GM04503 (cell line): ENCODE results near the gene USP27X.

Experiments
- DNase-seq: peaks from one replicate; pipeline ENCODE4 v3.0.0-alpha.2; 2012; ENCODE audit warnings: low read depth

Gene USP27X

DNA sequence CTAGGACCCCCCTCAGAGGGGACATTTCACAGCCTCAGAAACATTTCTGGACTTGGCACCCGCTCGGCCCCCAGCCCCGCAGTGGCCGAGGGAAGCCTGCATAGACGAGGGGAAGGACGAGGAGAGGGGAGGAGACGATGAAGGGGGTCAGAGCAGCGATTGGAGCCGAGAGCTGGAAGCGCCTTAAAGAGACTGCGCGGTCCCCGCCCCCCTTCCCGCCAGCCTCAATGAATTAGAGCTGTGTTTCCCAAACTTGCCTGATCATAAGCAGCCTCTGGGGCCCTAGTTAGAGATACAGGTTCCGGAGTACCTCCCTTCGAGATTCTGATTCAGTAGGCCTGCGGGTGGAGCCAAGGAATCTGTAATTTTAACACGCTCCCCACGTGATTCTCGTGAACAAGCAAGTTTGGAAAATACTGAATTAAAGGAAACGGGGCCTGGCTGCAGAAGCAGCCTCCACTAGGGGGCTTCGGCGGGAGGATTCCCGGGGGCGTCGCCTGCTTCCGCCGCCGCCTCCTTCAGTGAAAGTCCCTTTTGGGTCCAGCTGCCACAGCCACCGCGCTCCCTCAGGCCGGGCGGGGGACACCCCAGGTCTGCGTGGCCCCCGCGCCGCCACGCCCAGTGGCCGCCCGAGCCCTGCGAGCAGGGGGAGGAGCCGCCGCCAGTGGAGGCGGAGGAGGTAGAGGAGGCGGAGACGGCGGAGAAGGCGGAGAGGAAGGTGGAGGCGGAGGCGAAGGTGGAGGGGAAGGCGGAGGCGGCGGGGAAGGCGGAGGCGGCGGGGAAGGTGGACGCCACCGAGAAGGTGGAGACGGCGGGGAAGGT lies at the start of gene USP27X:
Gene USP27X, plus strand, starts transcription at position 651 of the 822 bp plus-strand sequence. CDS start 824 bp downstream, outside the sequence.
- peak; percentile 52 for DNase-seq

GRCh38 chrX:49838374-49838773 lies 40.9 kb upstream of the USP27X start:
- no peak for DNase-seq

GRCh38 chrX:49840679-49841078 lies 38.6 kb upstream of the USP27X start:
- no peak for DNase-seq

DNA sequence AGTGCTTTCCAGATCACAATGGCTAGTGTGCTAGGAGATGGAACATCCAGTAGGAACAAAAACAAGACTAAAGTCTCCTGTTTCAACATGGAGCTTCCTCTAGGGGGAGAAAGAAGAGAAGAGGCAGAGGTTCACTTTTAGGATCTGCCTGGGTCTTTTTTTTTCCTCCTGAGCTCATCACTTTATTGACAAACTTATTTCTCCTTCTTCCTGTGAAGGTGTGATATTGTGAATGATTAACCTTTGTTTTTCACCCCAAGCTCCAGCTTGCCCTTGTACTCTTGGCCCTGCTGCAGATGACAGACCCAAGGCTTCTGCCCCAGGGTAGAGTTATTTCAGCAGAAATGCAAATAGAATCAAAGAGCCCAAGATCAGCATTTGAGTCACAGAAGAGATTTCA lies 36.7 kb upstream of the USP27X start:
- DNase-seq, result no peak

DNA sequence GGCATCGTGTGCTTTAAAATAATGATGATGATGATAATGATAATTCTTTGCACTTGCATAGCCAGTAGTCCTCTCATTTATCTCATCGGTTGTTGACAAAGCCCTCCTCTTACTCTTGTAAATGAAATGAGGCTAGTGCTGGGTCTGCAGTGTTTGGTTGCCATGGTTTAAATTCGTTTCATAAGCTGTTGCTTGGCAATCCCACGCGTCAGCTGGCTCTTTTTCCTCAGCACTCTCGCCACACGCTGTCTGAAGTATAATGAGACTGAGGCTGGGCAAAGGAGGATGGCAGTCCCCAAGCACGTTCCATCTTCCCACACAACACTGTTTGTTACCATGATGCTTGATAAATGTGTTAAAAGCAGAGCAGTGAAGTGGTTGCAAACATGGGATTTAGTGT lies 34.7 kb upstream of the USP27X start:
- DNase-seq, result no peak

- no peak for DNase-seq
Observed at GRCh38 chrX:49845701-49846403, 33.4 kb upstream of the USP27X start.

- DNase-seq, result no peak
Observed at GRCh38 chrX:49846522-49846921, 32.8 kb upstream of the USP27X start.

GRCh38 chrX:49848275-49848674 lies 31.0 kb upstream of the USP27X start:
- DNase-seq, result no peak

GRCh38 chrX:49850028-49850427 lies 29.3 kb upstream of the USP27X start:
- DNase-seq, result no peak

GRCh38 chrX:49853661-49854060 lies 25.6 kb upstream of the USP27X start:
- DNase-seq, result no peak

GRCh38 chrX:49856819-49857218 lies 22.5 kb upstream of the USP27X start:
- DNase-seq, result no peak

DNA sequence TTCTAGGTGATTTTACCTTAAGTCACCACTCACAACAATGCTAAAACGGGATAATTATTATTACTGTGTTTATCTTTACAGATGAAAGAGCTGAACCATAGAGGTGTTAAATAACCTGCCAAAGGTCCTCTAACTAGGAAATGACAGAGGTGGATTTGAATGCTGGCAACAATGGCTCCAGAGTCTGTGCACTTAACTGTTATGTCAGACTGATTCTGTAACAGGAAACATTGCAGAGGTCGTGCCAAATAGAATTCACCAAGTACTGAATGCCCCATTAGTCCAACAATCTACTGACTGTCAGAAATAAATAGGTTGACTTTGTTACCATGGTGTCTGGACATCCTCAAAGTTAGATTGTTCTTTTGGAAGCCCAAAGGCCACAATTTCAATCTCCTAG lies 20.9 kb upstream of the USP27X start:
- no peak for DNase-seq

- DNase-seq, result no peak
Observed at GRCh38 chrX:49859491-49859890, 19.8 kb upstream of the USP27X start.

DNA sequence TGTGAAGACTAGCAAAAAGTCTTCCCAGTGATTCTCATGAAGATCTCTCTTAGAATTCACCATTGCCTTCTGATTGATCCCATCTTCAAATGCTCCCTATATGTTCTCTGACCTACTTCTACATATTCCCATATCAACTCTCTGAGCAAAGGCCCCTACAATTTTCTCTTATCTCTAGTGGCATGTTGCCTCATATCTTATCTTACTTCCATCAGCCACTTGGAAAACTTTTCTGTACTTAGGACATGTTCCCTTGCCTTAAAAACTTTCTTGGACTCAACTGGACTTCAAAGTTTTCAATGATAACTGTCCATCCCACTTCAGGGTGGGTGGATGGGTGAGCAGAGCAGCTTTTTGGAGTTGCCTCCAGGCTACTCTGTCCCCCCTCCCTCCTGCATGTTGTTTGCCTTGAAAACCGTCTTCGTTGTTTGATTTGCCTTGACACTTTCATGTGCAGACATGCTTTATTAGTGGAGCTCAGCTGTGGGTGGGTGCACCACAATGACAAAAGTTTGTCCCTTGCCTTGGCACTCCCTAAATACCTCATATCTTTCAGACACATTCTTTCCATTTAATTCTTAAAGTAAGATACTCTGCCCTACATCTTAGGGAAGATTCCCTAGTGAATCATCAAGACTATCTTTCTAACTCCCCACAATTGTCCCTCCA lies 18.3 kb upstream of the USP27X start:
- no peak for DNase-seq

- DNase-seq, result no peak
Observed at GRCh38 chrX:49862093-49862492, 17.2 kb upstream of the USP27X start.

GRCh38 chrX:49868739-49869138 lies 10.5 kb upstream of the USP27X start:
- no peak for DNase-seq

- DNase-seq, result no peak
Observed at GRCh38 chrX:49876750-49877149, 2.5 kb upstream of the USP27X start.

GRCh38 chrX:49877397-49878101 lies 1.7 kb upstream of the USP27X start:
- no peak for DNase-seq

DNA sequence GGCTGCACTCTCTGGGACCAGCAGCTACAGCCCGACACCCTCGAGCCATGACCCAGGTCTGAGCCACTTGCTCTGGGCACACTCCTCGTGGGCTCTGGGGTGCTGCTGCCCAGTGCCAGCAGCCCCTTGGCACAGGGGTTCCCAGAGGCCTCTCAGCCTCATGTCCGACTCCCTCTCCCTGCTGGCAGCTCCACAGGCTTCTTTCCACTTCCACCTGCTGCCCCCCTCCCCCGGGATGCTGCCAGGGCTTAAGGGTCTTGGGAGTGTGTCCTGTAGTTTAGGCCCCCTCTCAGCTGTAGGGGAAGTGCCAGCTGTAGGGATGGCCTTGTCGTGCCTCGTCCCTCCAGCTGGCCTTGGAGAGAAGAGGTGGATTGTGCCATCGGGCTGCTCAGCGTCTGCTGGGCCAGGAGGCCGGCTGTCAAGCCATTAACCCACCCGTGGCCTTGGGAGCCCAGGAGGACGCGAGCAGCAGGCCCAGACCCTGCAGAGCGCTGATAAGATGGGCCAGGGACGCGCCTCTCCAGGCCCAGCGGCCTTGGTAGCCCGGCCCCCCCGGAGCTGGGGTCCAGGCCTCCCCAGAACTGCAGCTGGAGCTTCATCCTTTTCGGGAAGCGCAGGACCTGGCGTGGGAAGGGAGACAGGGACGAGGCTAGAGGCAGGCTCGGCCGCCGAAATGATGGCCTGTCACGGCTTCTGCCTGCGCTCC lies 1.0 kb upstream of the USP27X start:
- no peak for DNase-seq

GRCh38 chrX:49879656-49880277 lies 483 bp downstream of the USP27X start:
- DNase-seq, result no peak

GRCh38 chrX:49880668-49881067 lies 1.4 kb downstream of the USP27X start:
- DNase-seq, result no peak
